SK-N-SH treated with all-trans-retinoic acid at 6 μM for 48 hours (cell line): ENCODE results near the gene FBXO24.

Source experiments
- ATAC-seq: fragments of 200-7000 bp; cut with Tn5 transposase; 3 replicates; pipeline ENCODE4 v1.9.1; 2020; ENCODE audit warnings: mild to moderate bottlenecking, moderate library complexity
- ARNTL ChIP-seq: fragments of 450-650 bp; formaldehyde crosslinking; IDR thresholded peaks from 2 replicates; pipeline ENCODE4 v1.5.0; 2020; ENCODE audit warnings: low read depth, mild to moderate bottlenecking, moderate library complexity, borderline replicate concordance
- BACH2 ChIP-seq: fragments of 250-450 bp; sonication (Bioruptor Pico); IDR thresholded peaks from 2 replicates; pipeline ENCODE4 v1.9.0; 2021; ENCODE audit warnings: mild to moderate bottlenecking, borderline replicate concordance
- CREB5 ChIP-seq: fragments of 250-450 bp; sonication (Bioruptor Pico); IDR thresholded peaks from 2 replicates; pipeline ENCODE4 v1.5.1; 2020; ENCODE audit warnings: low read depth, mild to moderate bottlenecking, moderate library complexity
- CSDC2 ChIP-seq: fragments of 250-450 bp; sonication (Bioruptor Pico); IDR thresholded peaks from 2 replicates; pipeline ENCODE4 v1.5.0; 2020; ENCODE audit warnings: mild to moderate bottlenecking, moderate library complexity
- CSRNP3 ChIP-seq: fragments of 250-450 bp; sonication (Bioruptor Pico); IDR thresholded peaks from 2 replicates; pipeline ENCODE4 v1.5.1; 2021; ENCODE audit warnings: mild to moderate bottlenecking, moderate library complexity
- ESRRG ChIP-seq: fragments of 250-450 bp; sonication (Bioruptor Pico); IDR thresholded peaks from 2 replicates; pipeline ENCODE4 v1.6.1; 2021; ENCODE audit warnings: mild to moderate bottlenecking
- GLIS3 ChIP-seq: fragments of 250-450 bp; sonication (Bioruptor Pico); IDR thresholded peaks from 2 replicates; pipeline ENCODE4 v1.5.0; 2020; ENCODE audit warnings: mild to moderate bottlenecking, moderate library complexity
- ISL1 ChIP-seq: fragments of 250-450 bp; sonication (Bioruptor Pico); IDR thresholded peaks from 2 replicates; pipeline ENCODE4 v2.1.2; 2022; ENCODE audit warnings: mild to moderate bottlenecking, moderate library complexity
- OSR1 ChIP-seq: fragments of 250-450 bp; sonication (Bioruptor Pico); IDR thresholded peaks from 2 replicates; pipeline ENCODE4 v1.8.0; 2022; ENCODE audit warnings: moderate library complexity, mild to moderate bottlenecking, inconsistent platforms
- PATZ1 ChIP-seq: fragments of 250-450 bp; sonication (Bioruptor Pico); IDR thresholded peaks from 2 replicates; pipeline ENCODE4 v1.8.0; 2020; ENCODE audit warnings: mild to moderate bottlenecking, moderate library complexity, borderline replicate concordance
- POU6F1 ChIP-seq: fragments of 250-450 bp; sonication (Bioruptor Pico); IDR thresholded peaks from 2 replicates; pipeline ENCODE4 v1.8.0; 2021; ENCODE audit warnings: low read depth, mild to moderate bottlenecking, moderate library complexity, borderline replicate concordance
- RARB ChIP-seq: fragments of 250-450 bp; sonication (Bioruptor Pico); IDR thresholded peaks from 2 replicates; pipeline ENCODE4 v1.8.0; 2021; ENCODE audit warnings: mild to moderate bottlenecking, moderate library complexity
- SNAI2 ChIP-seq: fragments of 250-450 bp; sonication (Bioruptor Pico); IDR thresholded peaks from 2 replicates; pipeline ENCODE4 v1.5.0; 2020; ENCODE audit warnings: mild to moderate bottlenecking, moderate library complexity
- TCF4 ChIP-seq: fragments of 250-450 bp; sonication (Bioruptor Pico); IDR thresholded peaks from 2 replicates; pipeline ENCODE4 v1.8.0; 2021; ENCODE audit warnings: mild to moderate bottlenecking, moderate library complexity, borderline replicate concordance
- TOX ChIP-seq: fragments of 250-450 bp; sonication (Bioruptor Pico); IDR thresholded peaks from 2 replicates; pipeline ENCODE4 v1.8.0; 2021; ENCODE audit warnings: mild to moderate bottlenecking, moderate library complexity, borderline replicate concordance
- TSHZ2 ChIP-seq: fragments of 250-450 bp; sonication (Bioruptor Pico); IDR thresholded peaks from 2 replicates; pipeline ENCODE4 v1.5.0; 2020; ENCODE audit warnings: mild to moderate bottlenecking, moderate library complexity
- ZC3H10 ChIP-seq: fragments of 250-450 bp; sonication (Bioruptor Pico); IDR thresholded peaks from 2 replicates; pipeline ENCODE4 v1.5.1; 2021; ENCODE audit warnings: mild to moderate bottlenecking, moderate library complexity
- ZFP3 ChIP-seq: fragments of 250-450 bp; sonication (Bioruptor Pico); IDR thresholded peaks from 2 replicates; pipeline ENCODE4 v1.5.0; 2020; ENCODE audit warnings: mild to moderate bottlenecking, moderate library complexity
- ZFP30 ChIP-seq: fragments of 450-650 bp; formaldehyde crosslinking; IDR thresholded peaks from 2 replicates; pipeline ENCODE4 v1.5.0; 2022; ENCODE audit warnings: mild to moderate bottlenecking, moderate library complexity
- ZNF565 ChIP-seq: fragments of 450-650 bp; formaldehyde crosslinking; conservative IDR thresholded peaks from 2 replicates; pipeline ENCODE4 v1.5.0; 2020; ENCODE audit warnings: low read depth, mild to moderate bottlenecking, moderate library complexity
- ZNF70 ChIP-seq: fragments of 450-650 bp; formaldehyde crosslinking; IDR thresholded peaks from 2 replicates; pipeline ENCODE4 v1.5.0; 2020; ENCODE audit warnings: mild to moderate bottlenecking, moderate library complexity
- ZNF8 ChIP-seq: fragments of 450-650 bp; formaldehyde crosslinking; IDR thresholded peaks from 2 replicates; pipeline ENCODE4 v1.5.0; 2020; ENCODE audit warnings: mild to moderate bottlenecking, moderate library complexity

The FBXO24 gene

GRCh38 chr7:100614308-100614861, 28.3 kb downstream of the FBXO24 start:
- no peak for TF ChIP-seq GLIS3 (CRISPR knock-in tag)
- TF ChIP-seq CREB5 (CRISPR knock-in tag) = no peak
- no peak for TF ChIP-seq ZFP3
- no peak for TF ChIP-seq RARB (CRISPR knock-in tag)
- TF ChIP-seq CSRNP3 (CRISPR knock-in tag) = no peak
- TF ChIP-seq TCF4 (CRISPR knock-in tag) = no peak
- TF ChIP-seq ZNF8 (CRISPR knock-in tag) = no peak
- TF ChIP-seq ZC3H10 (CRISPR knock-in tag) = no peak
- TF ChIP-seq TOX = no peak
- no peak for TF ChIP-seq ESRRG
- TF ChIP-seq ISL1 (CRISPR knock-in tag) = no peak
- TF ChIP-seq ZFP30 (CRISPR knock-in tag) = no peak
- no peak for TF ChIP-seq ARNTL
- TF ChIP-seq OSR1 (CRISPR knock-in tag) = no peak
- no peak for TF ChIP-seq BACH2 (CRISPR knock-in tag)
- TF ChIP-seq SNAI2 (CRISPR knock-in tag) = no peak
- no peak for TF ChIP-seq CSDC2 (CRISPR knock-in tag)
- no peak for TF ChIP-seq ZNF70 (CRISPR knock-in tag)
- no peak for TF ChIP-seq ZNF565
- ATAC-seq = no peak

- no peak for ATAC-seq
- TF ChIP-seq ZFP3 (no peak), TOX (no peak), ESRRG (no peak), OSR1 (CRISPR knock-in tag) (no peak), ZC3H10 (CRISPR knock-in tag) (no peak), TSHZ2 (CRISPR knock-in tag) (no peak), PATZ1 (CRISPR knock-in tag) (no peak), CSRNP3 (CRISPR knock-in tag) (no peak), BACH2 (CRISPR knock-in tag) (no peak), GLIS3 (CRISPR knock-in tag) (no peak), SNAI2 (CRISPR knock-in tag) (no peak), ISL1 (CRISPR knock-in tag) (no peak), POU6F1 (CRISPR knock-in tag) (no peak)
These were observed 34.1 kb downstream of the FBXO24 start for GRCh38 chr7:100620239-100620638.
